ENCODE data around the gene SESTD1.
"Not testable (repeated sequence)": the region's sequence is repeated elsewhere in the genome, so short reads cannot be mapped to it uniquely, and the experiment has no call there.

SESTD1 gene

GRCh38 chr2:179265082-179265510, 464 bp upstream of the SESTD1 start:
- no peak for DNase-seq

DNA sequence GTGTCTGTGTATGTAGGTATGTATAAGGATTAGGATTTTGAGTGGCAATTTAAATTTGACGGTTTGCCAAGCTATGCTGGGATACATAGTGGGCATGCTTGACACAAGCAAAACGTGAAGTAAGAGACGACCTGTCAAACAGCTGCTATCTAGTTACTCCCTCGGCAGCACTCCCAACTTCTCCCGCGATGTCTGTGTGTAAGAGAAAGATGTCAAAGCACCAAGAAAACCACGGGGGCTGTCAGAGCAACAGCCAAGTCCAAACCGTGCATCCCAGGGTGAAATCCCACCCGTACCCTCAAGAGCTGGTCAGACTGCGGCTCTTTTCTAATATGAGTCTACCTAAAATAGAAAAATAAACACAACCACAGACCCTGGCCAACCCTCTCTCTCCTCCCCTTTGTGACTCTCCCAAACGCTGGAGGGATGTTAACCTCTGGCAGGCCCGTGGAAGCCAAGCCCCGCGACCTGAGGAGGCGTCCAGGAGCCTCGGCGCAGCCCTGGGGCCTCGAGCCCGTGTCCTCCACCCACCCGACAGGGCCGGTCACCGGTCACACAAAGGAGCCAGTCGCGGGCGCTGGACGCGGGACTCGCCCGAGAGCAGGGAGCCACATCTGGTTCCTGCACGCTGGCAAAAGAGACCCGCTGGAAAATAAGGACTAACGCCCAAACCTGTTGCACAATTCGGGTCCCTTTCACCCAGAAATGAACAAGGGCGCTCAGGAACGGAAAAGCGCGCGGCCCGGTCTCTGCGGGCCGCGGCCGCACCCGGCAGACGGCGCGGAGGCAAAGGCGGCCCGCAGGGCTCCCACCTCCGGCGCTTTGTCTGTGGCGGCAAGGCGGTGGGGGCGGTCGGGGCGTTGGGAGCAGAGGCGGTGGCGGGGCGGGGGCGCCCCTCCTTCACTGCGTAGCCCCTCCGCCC, 925 bp downstream of the SESTD1 start:
- DNase-seq: peak; percentile 46

- no peak for DNase-seq
These were observed 1.6 kb downstream of the SESTD1 start for GRCh38 chr2:179263015-179263414.

GRCh38 chr2:179262077-179262660, 2.5 kb downstream of the SESTD1 start:
- DNase-seq: no peak

GRCh38 chr2:179261151-179261825, 3.3 kb downstream of the SESTD1 start:
- no peak for DNase-seq

- DNase-seq: no peak
These were observed 4.4 kb downstream of the SESTD1 start for GRCh38 chr2:179260224-179260623.

DNA sequence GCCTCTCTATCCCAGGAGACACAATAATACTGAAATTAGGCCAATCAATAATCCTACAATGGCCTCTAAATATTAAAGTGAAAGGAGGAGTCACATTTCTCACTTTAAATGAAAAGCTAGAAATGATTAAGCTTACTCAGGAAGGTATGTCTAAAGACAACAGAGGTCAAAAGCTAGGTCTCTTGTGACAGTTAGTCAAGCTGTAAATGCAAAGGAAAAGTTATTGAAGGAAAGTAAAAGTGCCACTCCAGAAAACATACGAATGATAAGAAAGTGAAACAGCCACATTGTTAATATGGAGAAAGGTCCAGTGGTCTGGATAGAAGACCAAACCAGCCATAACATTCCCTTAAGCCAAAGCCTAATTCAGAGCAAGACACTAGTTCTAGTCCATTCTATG, 9.5 kb downstream of the SESTD1 start:
- DNase-seq: no peak

- no peak for DNase-seq
These were observed 11.4 kb downstream of the SESTD1 start for GRCh38 chr2:179253226-179253625.

- DNase-seq: no peak
These were observed 12.2 kb downstream of the SESTD1 start for GRCh38 chr2:179252423-179252822.

DNA sequence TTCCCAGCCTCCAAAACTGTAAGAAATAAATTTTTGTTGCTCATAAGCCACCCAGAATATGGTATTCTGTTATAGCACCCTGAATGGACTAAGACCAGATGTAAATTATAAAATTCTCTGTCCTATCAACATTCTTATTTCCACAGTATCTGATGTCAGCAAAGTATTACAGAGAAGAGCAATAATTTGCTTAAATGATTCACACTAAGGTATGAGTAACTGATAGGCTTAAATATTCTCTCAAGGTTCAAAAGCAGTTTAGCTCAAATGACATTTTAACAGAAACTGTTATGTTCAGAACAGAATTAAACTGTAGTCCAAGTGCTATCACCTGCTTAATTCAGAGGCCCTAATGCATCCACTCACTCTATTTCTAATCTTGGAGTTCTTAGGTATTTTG, 12.8 kb downstream of the SESTD1 start:
- no peak for DNase-seq

DNA sequence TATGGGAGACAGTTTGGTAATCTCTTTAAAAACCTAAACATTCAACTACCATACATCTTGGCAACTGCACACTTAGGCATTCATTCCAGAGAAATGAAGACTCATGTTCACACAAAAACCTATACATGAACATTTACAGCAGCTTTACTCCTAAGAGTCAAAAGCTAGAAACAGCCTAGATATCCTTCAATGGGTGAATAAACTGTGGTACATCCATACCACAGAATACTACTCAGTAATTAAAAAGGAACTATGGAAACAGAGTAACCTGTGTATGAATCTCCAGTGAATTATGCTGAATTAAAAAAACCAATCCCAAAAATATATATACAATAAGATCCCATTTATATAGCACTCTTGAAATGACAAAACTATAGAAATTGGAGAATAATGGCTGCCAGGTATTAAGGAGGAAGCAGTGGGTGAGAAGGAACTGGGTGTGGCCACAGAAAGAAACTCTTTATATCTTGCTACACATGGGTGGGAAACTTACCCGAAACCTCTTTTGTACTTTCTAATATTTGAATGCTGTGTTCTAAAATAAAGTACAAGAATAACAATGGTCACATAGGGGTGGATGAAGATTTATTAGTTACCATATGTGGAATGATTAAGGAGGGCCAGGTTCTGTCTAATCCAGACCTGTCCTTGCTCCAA, 13.7 kb downstream of the SESTD1 start:
- no peak for DNase-seq

- no peak for DNase-seq
These were observed 14.5 kb downstream of the SESTD1 start for GRCh38 chr2:179250095-179250494.

DNA sequence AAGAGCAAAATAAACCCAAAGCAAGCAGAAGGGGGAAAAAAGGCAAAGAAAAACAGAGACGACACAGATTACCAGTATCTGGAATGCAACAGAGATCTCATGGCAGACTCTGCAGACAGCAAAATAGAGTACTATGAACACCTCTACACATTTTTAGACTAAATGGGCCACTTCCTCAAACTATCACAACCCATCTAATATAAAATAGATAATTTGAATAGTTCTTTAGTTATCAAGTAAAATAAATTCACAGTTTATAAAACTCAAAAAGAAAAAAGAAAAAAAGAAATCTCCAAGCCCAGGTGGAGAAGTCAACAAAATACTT, 16.6 kb downstream of the SESTD1 start:
- no peak for DNase-seq

DNA sequence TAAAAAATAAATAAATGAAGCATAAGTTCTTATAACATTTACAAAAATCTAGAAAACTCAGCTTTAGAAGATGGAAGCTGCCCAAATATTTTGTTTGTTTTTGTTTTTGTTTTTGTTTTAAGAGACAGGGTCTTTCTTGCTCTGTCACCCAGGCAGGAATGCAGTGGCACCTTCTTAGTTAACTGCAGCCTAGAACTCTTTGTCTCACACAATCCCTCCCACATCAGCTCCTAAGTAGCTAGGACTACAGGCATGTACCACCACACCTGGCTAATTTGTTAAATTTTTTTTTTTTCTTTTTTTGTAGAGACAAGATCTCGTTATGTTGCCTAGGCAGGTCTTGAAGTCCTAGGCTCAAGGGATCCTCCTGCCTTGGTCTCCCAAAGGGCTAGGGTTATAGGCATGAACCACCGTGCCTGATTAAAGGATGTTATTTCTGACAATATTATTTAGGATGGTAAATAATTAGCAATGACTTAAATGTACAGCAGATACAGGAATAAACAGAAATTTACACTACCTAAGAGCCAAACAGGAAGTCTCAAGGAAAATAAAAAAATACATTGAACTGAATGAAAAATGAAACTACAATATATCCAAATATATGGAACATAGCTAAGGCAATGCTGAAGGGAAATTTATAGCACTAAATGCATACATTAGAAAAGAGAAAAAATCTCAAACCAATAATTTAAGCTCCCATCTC, 17.2 kb downstream of the SESTD1 start:
- no peak for DNase-seq

DNA sequence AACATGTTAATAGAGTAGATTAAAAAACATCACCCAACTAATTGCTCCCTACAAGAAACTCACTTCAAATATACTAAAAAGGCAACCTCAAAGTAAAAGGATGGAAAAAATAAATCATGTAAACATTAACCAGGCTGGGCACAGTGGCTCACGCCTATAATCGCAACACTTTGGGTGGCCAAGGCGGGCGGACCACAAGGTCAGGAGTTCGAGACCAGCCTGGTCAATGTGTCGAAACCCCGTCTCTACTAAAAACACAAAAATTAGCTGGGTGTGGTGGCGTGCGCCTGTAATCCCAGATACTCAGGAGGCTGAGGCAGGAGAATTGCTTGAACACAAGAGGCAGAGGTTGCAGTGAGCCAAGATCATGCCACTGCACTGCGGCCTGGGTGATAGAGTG, 18.8 kb downstream of the SESTD1 start:
- not testable (repeated sequence) for DNase-seq

GRCh38 chr2:179243046-179243445, 21.6 kb downstream of the SESTD1 start:
- DNase-seq: no peak

- no peak for DNase-seq
These were observed 23.9 kb downstream of the SESTD1 start for GRCh38 chr2:179240481-179241451.

DNA sequence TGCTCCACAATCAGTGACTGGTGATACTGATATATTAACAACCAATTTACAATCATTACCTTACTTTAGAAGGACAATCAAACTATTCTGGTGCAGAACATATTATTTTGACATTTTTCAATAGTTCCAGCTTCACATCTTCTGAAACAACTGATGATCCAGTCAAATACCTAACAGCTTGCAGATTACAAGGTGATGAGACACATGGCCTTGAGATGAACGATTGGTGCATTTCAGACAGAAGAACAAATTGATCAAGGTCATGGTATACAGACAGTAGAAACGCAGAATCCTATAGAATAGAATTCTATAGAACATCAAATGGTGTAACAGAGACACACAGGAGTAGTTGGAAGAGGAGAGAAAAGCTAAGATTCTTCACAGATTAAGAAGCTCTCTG, 24.8 kb downstream of the SESTD1 start:
- DNase-seq: no peak

- no peak for DNase-seq
These were observed 25.4 kb downstream of the SESTD1 start for GRCh38 chr2:179239195-179239594.

DNA sequence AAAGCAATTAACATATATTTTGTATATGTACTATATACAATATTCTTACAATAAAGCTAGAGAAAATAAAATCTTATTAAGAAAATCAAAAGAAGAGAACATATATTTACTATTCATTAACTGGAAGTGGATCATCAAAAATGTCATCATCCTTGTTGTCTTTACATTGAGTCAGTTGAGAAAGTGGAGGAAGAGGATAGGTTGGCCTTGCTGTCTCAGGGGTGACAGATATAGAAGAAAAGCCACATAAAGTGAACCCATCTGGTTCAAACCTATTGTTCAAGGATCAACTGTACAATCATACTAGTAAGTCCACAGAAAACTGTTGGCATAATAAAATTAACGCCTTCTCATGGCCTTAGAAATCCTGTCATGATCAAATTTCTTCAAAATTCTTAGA, 26.6 kb downstream of the SESTD1 start:
- no peak for DNase-seq

DNA sequence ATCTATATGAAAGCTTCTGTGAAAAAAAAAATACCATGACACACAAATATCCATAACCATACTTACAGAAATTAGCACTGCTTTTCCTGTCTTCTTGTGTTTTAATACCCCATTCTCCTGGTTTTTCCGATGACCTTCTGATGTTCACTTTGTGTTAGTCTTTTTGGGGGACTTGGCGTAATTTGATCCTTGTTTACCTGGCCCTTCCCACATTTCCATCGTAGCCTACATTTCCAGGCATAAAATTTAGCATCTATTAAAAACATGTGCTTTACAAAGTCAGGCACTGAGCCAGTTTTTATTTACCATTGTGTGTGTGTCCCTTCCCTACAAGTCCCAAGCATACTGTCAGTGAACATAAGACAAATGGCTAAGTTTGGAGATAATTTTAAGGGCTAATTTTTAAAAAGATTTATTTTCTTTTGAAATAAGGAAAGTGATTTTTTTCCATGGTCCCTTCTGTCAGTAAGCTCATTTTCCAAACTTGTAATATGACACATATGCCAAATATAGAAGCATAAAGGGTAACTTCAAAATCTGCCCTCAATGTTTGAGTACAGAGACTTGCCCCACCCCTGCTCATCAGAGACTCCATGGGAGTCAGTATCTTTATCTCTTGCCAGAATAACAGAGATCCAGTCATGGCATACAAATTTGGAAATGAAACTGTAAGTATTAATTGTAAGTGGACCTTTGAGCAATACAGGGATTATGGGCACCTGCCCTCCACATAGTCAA, 27.3 kb downstream of the SESTD1 start:
- no peak for DNase-seq
